GM12872 (cell line): ENCODE measurements around the gene SPCS2.

ENCODE experiments used
- CTCF ChIP-seq: IDR thresholded peaks from 3 replicates; pipeline ENCODE4 v1.5.1; 2011; ENCODE audit warnings: low read depth, mild to moderate bottlenecking, low read length, moderate library complexity; ENCODE audit not compliant: insufficient read depth

Gene SPCS2

DNA sequence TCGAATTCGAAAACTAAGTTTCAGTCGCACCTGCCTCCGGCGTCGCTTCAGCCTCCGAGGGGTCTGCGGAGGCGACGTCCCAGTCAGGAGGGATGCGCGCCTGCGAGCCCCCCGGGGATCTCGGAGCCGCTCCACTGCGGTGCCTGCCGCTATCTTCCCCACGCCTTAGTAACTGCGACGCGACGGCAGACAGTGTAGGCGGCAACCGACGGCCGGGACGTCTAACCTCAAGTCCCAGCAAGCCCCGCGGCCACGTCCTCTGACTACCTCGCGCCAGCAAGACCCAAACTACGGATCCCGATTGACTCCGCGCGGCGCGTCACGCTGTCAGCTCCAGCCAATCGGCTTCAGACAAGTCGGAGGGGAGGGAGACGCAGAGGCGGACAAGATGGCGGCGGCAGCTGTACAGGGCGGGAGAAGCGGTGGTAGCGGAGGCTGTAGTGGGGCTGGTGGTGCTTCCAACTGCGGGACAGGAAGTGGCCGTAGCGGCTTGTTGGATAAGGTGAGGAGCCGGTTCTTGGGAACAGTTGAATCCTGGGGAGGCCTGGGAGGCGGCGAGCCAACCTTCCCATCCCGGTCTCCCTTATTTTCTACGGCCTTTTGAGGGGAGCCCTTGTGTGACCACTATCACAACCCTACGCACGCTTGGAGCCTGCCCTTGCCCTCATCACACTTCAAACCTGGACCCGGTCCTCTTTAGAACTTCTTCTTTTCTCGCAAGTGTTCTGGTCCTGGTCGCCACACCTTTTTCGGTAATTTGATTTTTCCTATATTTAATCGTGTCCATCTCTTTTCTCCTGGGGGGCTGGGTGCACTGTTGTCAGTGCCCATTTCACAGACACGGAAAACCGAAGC, at the start of gene SPCS2, which contains the start of gene XRRA1:
TSS of gene SPCS2 (plus strand) at position 369 of the 855 bp plus-strand sequence. CDS start at position 389, 20 bp downstream.
TSS of gene XRRA1 (minus strand) at position 194 of the 855 bp plus-strand sequence. CDS start 8,213 bp downstream, outside the sequence.
- TF ChIP-seq CTCF: no peak

GRCh38 chr11:74902342-74902741, 46.7 kb upstream of the SPCS2 start:
- TF ChIP-seq CTCF: no peak

GRCh38 chr11:74905326-74905725, 43.7 kb upstream of the SPCS2 start:
- no peak for TF ChIP-seq CTCF

GRCh38 chr11:74909385-74909784, 39.7 kb upstream of the SPCS2 start:
- no peak for TF ChIP-seq CTCF

- TF ChIP-seq CTCF: no peak
Observed at GRCh38 chr11:74909812-74910211, 39.3 kb upstream of the SPCS2 start.

DNA sequence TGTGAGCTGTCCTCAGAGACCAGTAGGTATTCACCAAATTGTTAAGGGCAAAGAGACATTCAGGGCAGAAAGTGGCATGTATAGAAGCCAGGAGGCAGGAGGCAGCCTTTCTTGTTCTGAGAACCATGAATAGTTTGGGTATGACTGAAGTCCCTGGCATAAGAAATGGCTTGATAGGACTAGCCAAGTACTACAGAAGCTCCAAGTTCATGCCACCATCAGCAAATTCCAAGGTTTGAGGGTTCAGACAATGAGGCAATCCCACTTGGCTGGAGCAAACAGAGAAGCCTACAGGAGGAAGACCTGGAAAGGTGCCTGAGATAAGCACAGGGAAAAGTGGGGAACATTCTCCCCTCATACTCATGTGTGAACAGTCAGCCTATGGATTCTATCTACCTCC, 25.9 kb upstream of the SPCS2 start:
- no peak for TF ChIP-seq CTCF

GRCh38 chr11:74925281-74925680, 23.8 kb upstream of the SPCS2 start:
- TF ChIP-seq CTCF: no peak
